ENCODE measurements around the gene GABRR1. TPM values are rescaled to one million over a fixed set of nuclear protein-coding genes. Genes with fewer than 3 reads are reported as not detected.
A peak's percentile ranks its signal among the peaks of the same experiment; 100 is the strongest.
"Not testable (repeated sequence)": the region's sequence is repeated elsewhere in the genome, so short reads cannot be mapped to it uniquely, and the experiment has no call there.

GABRR1 gene
- total RNA-seq, 4 donors from 2014 or later, result 0.20 to 0.25 TPM; not detected in 2

DNA sequence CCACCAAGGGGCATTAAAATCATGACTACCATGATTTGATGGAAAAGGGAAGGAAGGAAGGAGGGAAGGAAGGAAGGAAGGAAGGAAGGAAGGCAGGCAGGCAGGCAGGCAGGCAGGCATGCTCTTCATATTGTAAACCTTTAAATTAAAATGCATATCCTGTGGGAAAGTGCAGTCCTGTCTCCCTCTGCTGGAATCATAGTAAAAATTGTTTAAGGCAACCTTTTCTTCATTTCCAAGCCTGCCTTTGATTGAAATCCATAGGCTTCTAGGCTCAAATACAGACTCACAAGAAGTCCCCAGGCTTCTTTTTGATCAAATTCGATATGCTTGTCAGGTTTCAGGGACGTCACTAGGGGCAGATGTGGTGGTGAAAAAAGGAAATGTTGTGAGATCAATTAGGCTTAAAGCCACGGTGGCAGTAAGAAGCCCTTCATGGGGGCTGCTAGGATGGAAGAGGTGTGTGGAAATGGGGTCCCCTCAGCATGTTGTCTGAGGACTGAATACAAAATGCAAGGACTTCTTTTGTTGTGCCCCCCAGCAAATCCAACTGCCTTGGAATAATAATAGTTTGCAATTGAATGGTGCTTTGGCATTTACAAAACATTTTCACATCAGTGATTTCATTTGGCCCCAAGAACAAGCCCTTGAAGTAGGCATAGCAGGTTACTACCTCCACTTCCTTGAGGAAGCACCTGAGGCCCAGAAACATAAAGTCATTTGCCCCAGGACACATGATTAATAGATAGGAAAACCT is 25.6 kb upstream of the GABRR1 start:
- no peak for TF ChIP-seq POLR2A (IDR thresholded peaks at IDR 0.05)
- TF ChIP-seq, protein P1, sequence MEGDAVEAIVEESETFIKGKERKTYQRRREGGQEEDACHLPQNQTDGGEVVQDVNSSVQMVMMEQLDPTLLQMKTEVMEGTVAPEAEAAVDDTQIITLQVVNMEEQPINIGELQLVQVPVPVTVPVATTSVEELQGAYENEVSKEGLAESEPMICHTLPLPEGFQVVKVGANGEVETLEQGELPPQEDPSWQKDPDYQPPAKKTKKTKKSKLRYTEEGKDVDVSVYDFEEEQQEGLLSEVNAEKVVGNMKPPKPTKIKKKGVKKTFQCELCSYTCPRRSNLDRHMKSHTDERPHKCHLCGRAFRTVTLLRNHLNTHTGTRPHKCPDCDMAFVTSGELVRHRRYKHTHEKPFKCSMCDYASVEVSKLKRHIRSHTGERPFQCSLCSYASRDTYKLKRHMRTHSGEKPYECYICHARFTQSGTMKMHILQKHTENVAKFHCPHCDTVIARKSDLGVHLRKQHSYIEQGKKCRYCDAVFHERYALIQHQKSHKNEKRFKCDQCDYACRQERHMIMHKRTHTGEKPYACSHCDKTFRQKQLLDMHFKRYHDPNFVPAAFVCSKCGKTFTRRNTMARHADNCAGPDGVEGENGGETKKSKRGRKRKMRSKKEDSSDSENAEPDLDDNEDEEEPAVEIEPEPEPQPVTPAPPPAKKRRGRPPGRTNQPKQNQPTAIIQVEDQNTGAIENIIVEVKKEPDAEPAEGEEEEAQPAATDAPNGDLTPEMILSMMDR (IDR thresholded peaks at IDR 0.05 in 4 of 5, conservative IDR thresholded peaks at IDR 0.05 in 1 of 5), result peak; percentile 65 to 84 (median 67)
- DNase-seq (no peak), ATAC-seq (peak; percentile 70 to 74)
- Histone ChIP-seq H3K9me3 (no peaks in the 10 kb centered on the region), H3K27me3 (no peaks in the 10 kb centered on the region), H3K4me1 (peaks cover 0 to 3% of the 10 kb centered on the region in 2 donors), H3K36me3 (no peaks in the 10 kb centered on the region), H3K27ac (no peak overlapping the region), H3K4me3 (no peak overlapping the region)
- intact Hi-C loops (cut with DNase I; ENCODE audit: low total_unique reads) (loop anchor here (1.0 kb wide), 2 partner anchors 120 to 260 kb away; no protein-coding TSS in a partner anchor), in situ Hi-C loops (cut with MboI; ENCODE audit: low sequenced_read_pairs in 4 of 4) (loop anchor here (5.0 to 10.0 kb wide), 3 partner anchors 118 to 260 kb away; no protein-coding TSS in a partner anchor)

DNA sequence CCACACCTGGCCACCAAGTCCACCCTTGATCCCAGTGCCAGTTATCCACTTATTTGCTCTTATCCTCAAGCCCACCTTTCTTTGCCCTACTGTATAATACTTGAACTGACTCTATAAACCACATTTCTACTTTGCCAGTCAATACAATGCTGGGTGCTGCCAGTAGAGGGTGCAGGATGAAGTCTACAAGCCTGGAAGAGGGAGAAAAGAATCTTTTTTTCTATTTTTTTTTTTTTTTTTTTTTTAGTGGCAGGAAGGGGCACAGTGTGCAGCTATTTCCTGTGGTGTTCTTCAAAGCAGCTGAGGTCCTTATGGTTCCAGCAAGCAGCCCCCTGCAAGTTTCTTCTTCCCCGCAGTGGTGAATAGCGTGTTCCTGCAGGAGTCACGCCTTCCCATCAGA is 22.2 kb upstream of the GABRR1 start:
- in situ Hi-C loops (cut with MboI; ENCODE audit: low sequenced_read_pairs in 4 of 4) (no loop called here), intact Hi-C loops (cut with DNase I; ENCODE audit: low total_unique reads) (no loop called here)
- Histone ChIP-seq H3K36me3 (no peaks in the 10 kb centered on the region), H3K4me1 (peaks cover 0 to 3% of the 10 kb centered on the region in 2 donors), H3K27me3 (no peaks in the 10 kb centered on the region), H3K9me3 (no peaks in the 10 kb centered on the region), H3K27ac (no peak overlapping the region), H3K4me3 (no peak overlapping the region)
- ATAC-seq (no peak), DNase-seq (no peak)
- TF ChIP-seq, protein P1 (IDR thresholded peaks at IDR 0.05 in 4 of 5, conservative IDR thresholded peaks at IDR 0.05 in 1 of 5), result no peak
- TF ChIP-seq POLR2A (IDR thresholded peaks at IDR 0.05), result no peak

DNA sequence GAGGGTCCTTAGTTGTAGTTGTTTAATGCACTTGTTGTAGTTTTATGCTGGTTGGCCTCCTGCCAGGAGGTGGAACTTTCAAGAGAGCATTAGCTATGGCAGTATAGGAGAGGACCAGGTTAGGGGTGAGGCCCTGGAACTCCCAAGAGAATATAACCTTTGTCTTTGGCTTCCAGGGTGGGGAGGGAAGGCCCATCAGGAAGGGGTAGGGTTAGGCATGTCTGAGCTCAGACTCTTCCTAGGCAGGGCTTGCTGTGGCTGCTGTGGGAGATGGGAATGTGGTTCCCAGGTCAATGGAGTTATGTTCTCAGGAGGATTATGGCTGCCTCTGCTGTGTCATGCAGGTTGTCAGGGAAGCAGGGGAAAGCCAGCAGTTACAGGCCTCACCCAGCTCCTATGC is 20.0 kb upstream of the GABRR1 start:
- intact Hi-C loops (cut with DNase I; ENCODE audit: low total_unique reads), result no loop called here
- in situ Hi-C loops (cut with MboI; ENCODE audit: low sequenced_read_pairs in 4 of 4), result no loop called here
- H3K27me3 ChIP-seq, result no peaks in the 10 kb centered on the region

DNA sequence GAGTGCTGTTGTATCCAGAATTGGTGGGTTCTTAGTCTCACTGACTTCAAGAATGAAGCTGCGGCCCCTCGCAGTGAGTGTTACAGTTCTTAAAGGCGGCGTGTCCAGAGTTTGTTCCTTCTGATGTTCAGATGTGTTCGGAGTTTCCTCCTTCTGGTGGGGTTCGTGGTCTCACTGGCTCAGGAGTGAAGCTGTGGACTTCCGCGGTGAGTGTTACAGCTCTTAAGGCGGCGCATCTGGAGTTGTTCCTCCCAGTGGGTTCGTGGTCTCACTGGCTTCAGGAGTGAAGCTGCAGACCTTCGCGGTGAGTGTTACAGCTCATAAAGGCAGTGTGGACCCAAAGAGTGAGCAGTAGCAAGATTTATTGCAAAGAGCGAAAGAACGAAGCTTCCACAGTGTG is 16.4 kb upstream of the GABRR1 start:
- intact Hi-C loops (cut with DNase I; ENCODE audit: low total_unique reads); H3K27me3 ChIP-seq; H3K36me3 ChIP-seq; H3K9me3 ChIP-seq; H3K4me3 ChIP-seq; ATAC-seq; H3K4me1 ChIP-seq; in situ Hi-C loops (cut with MboI; ENCODE audit: low sequenced_read_pairs in 4 of 4); DNase-seq; H3K27ac ChIP-seq: not testable (repeated sequence)

More for the DNA sequence above, 20.0 kb upstream of the GABRR1 start:
- H3K36me3 ChIP-seq, result no peaks in the 10 kb centered on the region
- H3K4me1 ChIP-seq, result no peaks in the 10 kb centered on the region
- no peaks in the 10 kb centered on the region for H3K9me3 ChIP-seq
- DNase-seq, result no peak
- TF ChIP-seq, protein P1 (IDR thresholded peaks at IDR 0.05 in 4 of 5, conservative IDR thresholded peaks at IDR 0.05 in 1 of 5), result no peak
- TF ChIP-seq POLR2A (IDR thresholded peaks at IDR 0.05), result no peak
- no peak overlapping the region for H3K27ac ChIP-seq
- no peak overlapping the region for H3K4me3 ChIP-seq
- no peak for ATAC-seq

DNA sequence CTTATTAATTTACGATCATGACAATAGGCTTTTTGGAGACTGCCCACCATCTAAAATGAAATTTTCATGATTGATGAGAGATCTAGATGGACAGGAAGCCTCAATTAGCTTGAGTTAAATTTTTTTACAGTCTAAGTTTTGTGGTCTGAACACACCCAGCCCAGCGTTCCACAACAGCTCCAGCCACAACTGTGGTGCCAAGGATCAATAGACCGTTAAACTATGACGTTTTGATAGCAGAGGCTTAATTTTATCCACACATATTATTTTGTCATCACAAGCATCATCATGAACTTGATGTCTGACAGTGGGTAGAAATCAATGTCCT is 5.5 kb upstream of the GABRR1 start:
- no peak for TF ChIP-seq POLR2A (IDR thresholded peaks at IDR 0.05)
- TF ChIP-seq, protein P1 (IDR thresholded peaks at IDR 0.05 in 4 of 5, conservative IDR thresholded peaks at IDR 0.05 in 1 of 5), result no peak
- intact Hi-C loops (cut with DNase I; ENCODE audit: low total_unique reads), result no loop called here
- H3K9me3 ChIP-seq, result no peaks in the 10 kb centered on the region
- peaks cover 8 to 11% of the 10 kb centered on the region in 2 donors for H3K4me1 ChIP-seq
- H3K27me3 ChIP-seq, result no peaks in the 10 kb centered on the region
- H3K36me3 ChIP-seq, result no peaks in the 10 kb centered on the region
- no peak for DNase-seq
- ATAC-seq, result no peak
- no peak overlapping the region for H3K4me3 ChIP-seq
- in situ Hi-C loops (cut with MboI; ENCODE audit: low sequenced_read_pairs in 4 of 4), result no loop called here
- no peak overlapping the region for H3K27ac ChIP-seq

Measured in gastrocnemius medialis (tissue), 4 donors.